ENCODE results near the gene SLC25A21.

SLC25A21 gene

DNA sequence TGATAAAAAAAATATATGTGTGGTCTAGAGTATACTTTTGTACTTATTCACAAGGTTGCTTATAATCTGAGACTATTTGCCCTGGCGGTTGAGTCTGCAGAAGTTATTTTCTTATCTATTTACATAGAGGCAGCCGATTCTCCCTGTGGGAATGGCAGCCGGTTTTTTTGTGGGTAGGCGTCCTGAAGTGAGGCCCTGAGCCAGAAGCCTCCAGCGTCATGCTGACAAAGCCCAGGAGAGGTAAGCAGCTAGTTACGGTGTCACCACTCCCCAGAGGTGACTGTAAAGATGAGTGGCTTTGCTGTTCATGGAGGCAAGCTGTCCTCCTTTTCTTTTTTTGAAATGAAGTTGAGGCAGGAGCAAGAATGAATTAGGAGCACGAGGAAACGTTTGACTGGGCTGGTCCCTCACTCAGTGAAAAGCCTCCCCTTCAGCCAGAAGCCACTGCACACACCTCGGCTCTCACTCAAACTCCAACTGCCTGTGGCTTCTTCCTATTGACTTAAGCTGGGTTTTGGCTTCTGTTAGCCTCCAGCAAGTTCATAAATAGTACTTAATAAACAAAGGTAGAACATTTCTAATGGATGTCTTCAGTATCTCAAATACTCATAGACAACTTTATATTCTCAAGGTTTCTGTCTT is 489.2 kb downstream of the SLC25A21 start:
- no peak for DNase-seq

- no peak for DNase-seq
These were observed 490.1 kb downstream of the SLC25A21 start for GRCh38 chr14:36682338-36682737.

GRCh38 chr14:36676236-36676635 is 496.2 kb downstream of the SLC25A21 start:
- no peak for DNase-seq

- DNase-seq, result no peak
These were observed 496.8 kb downstream of the SLC25A21 start for GRCh38 chr14:36675581-36675980.

GRCh38 chr14:36674659-36675058 is 497.7 kb downstream of the SLC25A21 start:
- DNase-seq, result no peak

DNA sequence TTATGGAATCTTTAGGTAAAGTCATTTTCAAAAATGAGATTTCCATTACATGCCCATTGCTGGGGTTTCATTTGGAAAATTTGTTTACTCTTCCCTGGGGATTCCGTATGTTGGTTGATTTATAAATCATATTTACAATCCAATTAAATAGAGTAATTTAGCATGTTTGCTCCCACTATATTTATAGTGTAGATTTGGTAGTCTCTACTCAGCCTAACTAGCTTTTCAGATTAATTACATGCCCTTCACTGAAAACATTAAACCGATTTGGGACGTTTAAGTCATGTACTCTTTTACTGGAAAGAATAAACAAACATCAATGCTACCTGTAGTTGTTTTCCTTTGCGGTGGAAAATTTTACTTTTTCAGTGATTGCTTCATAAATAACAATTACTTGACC is 500.3 kb downstream of the SLC25A21 start:
- DNase-seq, result no peak

DNA sequence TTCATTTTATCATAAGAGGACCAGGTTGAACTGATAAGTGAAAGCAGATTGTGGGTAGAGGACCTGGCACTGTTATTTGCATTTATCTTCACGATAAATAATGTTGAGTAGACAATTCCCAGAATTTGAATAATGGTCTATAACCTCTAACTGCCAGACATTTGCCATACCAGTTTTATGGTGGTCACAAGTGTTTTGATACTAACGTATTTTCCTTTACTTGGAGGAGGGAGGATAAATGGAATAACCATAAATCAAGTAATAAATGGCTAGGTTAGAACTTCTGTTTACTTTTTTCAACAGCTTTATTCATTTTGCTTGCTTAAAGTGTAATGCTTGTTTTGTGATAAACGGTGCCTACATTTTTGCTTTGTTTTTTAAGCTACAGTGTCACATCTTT is 501.3 kb downstream of the SLC25A21 start:
- no peak for DNase-seq

GRCh38 chr14:36667679-36668078 is 504.7 kb downstream of the SLC25A21 start:
- no peak for DNase-seq

GRCh38 chr14:36666416-36667206 is 505.8 kb downstream of the SLC25A21 start:
- no peak for DNase-seq

- no peak for DNase-seq
These were observed 506.5 kb downstream of the SLC25A21 start for GRCh38 chr14:36665887-36666415.

DNA sequence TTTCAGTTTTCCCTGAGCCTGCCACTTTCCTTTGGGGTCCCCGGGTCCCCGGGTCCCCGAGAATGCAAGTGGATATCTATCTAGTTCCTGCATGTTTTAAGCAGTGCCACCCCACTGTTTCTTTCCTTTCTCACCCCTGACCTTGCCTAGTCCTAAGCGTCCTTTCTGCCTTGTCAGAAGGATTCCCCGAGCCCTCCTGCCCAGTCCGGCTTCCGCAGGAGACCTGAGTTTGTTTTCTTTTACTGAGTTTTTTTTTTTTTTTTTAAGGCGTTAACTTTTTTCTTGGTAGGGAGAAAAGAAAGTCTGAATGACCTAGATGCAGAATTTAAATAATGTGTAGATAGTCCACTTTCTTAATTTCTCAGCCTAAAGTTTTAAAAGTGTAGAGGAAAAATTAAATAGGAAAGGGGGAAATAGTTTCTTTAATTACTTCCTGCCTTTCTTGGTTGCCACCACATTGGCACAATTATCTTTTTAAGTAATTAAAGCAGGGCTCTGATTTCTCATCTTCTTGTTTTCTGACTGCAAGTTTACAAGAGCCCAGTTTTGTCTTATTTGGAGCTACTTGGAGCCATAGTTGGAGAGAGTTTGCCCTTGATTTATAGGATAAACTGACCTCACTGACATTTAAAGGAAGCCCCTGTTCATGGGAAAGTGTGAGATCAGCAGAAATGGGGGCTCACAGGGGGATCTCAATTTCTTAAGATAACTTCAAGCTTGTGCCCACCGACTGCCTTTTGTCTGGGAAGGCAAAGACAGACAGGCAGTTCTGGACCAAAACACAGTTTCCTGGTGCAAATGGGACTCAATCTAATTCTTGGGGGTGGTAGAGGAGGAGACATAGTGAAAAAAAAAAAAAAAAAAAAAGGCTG is 507.8 kb downstream of the SLC25A21 start:
- DNase-seq, result no peak

DNA sequence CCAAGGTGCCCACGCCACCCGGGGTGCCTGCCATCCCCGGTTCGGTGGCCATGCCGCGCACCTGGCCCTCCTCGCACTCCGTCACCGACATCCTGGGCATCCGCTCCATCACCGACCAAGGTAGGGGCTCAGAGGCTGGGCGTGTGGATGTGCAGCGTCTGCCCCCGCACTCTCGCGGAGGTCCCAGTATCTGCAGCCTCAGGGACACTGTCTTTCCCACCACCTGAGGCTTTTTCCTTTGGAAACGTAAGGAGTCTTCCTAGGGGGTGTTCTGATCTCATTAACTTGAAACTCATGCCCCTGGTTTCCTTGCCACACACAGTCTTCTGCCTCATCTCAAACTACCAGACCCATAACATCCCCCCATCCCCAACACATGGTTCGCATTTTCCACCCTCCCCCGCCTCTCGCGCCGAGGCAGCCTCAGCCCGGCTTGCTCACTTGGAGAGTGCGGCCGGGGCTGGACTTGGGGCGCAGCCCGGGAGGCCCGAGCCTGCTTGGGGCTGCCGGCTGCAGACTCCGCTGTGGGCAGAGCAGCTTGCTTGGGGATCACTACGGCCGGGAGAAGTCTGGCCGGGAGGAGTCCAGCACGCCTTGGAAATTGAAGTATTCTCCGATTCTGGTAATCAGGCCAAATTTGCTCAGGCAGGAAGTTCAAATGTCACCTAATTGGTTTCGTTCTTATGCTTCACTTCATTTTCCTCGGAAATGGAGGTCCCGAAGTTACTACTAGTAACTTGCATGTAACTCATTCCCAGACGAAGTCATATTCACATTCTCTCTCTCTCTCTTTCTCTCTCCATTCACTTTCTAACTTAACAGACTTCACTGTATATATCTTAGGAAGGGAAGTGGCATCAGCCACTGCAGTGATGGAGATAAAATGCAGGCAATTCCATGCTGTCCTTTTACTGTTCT is 508.7 kb downstream of the SLC25A21 start:
- DNase-seq, result no peak

DNA sequence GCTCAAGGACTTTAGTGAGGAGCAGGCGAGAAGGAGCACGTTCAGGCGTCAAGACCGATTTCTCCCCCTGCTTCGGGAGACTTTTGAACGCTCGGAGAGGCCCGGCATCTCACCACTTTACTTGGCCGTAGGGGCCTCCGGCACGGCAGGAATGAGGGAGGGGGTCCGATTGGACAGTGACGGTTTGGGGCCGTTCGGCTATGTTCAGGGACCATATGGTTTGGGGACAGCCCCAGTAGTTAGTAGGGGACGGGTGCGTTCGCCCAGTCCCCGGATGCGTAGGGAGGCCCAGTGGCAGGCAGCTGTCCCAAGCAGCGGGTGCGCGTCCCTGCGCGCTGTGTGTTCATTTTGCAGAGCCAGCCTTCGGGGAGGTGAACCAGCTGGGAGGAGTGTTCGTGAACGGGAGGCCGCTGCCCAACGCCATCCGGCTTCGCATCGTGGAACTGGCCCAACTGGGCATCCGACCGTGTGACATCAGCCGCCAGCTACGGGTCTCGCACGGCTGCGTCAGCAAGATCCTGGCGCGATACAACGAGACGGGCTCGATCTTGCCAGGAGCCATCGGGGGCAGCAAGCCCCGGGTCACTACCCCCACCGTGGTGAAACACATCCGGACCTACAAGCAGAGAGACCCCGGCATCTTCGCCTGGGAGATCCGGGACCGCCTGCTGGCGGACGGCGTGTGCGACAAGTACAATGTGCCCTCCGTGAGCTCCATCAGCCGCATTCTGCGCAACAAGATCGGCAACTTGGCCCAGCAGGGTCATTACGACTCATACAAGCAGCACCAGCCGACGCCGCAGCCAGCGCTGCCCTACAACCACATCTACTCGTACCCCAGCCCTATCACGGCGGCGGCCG is 509.6 kb downstream of the SLC25A21 start:
- DNase-seq, result no peak

DNA sequence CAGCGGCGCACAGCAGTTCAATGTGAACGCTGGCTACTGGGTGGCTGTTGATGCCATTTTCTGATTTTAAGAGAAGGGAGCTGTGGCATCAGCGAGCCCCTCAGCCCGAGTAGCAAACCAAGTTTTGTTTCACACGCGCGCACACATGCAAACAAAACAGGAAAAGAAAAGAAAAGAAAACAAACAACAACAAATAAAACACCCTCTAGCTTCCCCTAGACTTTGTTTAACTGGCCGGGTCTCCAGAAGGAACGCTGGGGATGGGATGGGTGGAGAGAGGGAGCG is 510.2 kb downstream of the SLC25A21 start:
- no peak for DNase-seq

DNA sequence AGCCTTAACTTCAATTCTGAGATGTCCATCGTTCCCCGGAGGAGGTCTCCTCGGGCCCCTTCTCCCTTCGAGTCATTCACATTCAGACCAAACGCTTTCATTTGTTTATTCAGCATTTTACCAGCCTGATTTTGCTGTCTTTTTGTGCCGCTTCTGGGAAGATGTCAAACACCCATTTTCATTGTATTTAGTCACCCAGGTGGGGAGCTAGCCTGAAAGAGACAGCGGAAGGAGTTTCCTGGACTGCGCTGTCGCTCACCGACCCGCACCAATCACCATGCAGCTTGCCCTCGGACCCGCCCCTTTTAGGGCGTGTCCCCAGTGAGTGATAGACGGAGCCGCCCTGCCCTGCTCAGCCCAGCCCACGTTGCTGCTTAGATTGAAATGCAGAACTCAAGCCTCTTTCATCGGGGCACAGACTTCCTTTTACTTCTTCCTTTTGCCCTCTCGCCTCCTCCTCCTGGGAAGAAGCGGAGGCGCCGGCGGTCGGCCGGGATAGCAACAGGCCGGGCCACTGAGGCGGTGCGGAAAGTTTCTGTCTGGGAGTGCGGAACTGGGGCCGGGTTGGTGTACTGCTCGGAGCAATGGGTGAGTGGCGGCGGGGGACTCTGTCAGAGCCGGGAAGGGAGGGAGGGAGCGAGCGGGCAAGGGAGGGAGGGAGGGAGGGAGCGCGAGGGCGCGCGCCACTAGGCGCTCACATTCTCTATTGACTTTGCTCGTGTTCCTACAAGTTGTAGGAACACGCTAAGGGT is 510.7 kb downstream of the SLC25A21 start, which contains the start of gene PAX9:
Gene PAX9 (plus strand): TSS at position 355 of the 752 bp plus-strand sequence. CDS start 230 bp downstream, at position 585.
- peak; percentile 64 for DNase-seq

DNA sequence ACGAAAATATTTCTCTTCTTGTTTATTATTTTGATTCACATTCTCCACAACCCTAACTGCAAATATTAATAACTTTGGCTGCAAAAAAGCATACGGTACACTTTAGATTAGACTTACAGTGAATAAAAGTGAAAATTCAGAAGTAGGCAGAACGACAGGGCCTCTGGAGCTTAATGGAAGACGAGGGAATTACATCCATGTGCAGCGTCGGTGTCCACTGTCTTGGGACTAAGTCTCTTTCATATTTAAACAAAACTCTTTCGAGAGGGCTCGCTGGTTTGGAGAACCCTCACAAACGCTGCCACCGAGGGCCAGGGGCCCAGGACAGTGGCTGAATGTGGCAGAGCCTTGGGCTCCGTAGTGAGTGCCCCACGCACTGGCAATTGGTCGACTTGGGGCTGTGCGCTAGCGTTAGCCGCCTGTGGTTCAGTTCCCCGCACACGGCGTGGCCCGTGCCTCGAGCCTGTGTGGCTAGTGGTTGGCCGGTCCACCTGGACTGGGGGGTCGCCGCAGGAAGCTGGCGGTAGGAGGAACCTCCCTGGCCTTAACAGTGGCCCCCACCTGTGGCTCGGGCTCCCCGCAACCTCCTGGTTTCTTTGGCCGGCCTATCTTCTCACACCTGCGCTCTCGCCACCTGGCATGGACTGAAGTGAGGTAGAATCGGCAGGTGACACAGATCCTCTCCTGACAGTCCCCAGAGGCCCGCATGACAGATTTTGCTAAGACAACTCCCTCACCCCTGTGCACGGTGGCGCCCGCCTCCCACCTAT is 511.5 kb downstream of the SLC25A21 start:
- DNase-seq, result no peak

GRCh38 chr14:36659822-36660735 is 512.3 kb downstream of the SLC25A21 start:
- DNase-seq, result no peak

DNA sequence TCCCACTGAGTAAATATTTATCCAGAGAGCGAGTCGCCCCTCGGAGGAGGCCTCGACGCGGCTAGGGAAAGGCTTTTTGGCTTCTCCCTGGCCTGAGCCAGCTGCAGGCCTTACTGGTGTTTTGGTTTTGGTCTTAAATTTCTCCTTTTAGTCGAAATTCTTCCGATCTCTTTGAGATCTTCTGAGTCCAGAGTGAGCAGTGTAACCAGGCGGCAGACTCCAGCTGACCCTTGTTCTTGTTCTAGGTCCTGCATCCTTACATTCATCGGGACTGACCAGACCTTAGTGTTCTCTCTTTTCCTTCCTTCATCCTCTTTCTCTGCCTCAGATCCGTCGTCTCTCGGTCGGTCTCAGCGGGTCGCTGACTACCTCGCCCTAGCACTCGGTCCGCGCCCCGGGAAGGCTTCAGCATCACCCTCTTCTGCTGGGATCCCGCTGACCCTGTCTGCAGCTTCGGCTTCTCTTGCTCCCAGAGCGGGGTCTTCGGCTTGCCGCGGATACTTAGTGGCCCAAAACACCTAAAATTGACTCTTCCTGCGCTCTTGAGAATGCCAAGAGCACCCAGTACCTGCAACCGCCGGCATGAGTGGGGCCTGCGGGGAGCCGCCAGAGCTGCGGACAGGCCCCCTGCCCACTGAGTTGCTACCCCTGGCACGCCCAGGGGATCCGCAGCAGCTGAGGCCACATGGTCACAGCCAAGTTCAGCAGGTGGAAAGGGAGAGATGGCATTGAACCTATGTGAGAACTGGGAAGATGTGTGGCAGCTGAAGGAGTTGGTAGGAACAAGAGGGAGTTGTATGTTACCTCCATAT is 513.2 kb downstream of the SLC25A21 start:
- no peak for DNase-seq
